Vagina (tissue), 2 donors: ENCODE measurements around the gene CSNK2A2.

Source experiments
- CTCF ChIP-seq, 3 experiments: fragments of 450-650 bp in 2 of 3; fragments of 200-600 bp in 1 of 3; sonication (generic) in 1 of 3; IDR thresholded peaks; one replicate each; pipeline ENCODE4 v1.5.1; 2017 to 2019; ENCODE audit warnings: antibody characterized with exemption in 3 of 3, mild to moderate bottlenecking in 2 of 3, moderate library complexity in 2 of 3
- POLR2A ChIP-seq, 2 donors: fragments of 450-650 bp; IDR thresholded peaks; one replicate each; pipeline ENCODE4 v1.6.1; 2017; ENCODE audit warnings: antibody characterized with exemption in 2 of 2, mild to moderate bottlenecking in 2 of 2, moderate library complexity in 2 of 2
- POLR2AphosphoS5 ChIP-seq, 2 donors: sonication (generic); formaldehyde crosslinking; IDR thresholded peaks; one replicate each; pipeline ENCODE4 v1.9.0; 2017; ENCODE audit warnings: antibody characterized with exemption in 2 of 2, mild to moderate bottlenecking in 2 of 2, low read depth in 1 of 2; ENCODE audit not compliant: insufficient read depth in 1 of 2

GRCh38 chr16:58129097-58129936, 68.6 kb downstream of the CSNK2A2 start, which contains the start of gene CFAP20:
- TF ChIP-seq CTCF (IDR thresholded peaks at IDR 0.05): no peak
- peak; percentile 75 to 83 for TF ChIP-seq POLR2A (IDR thresholded peaks at IDR 0.05)
- peak; percentile 99 for TF ChIP-seq POLR2AphosphoS5 (IDR thresholded peaks at IDR 0.05; ENCODE audit: insufficient read depth in 1 of 2, low read depth in 1 of 2)
